ENCODE results near the gene ZNF117. TPM values are rescaled to one million over a fixed set of nuclear protein-coding genes. Genes with fewer than 3 reads are reported as not detected.

Gene ZNF117
- total RNA-seq (2012; rRNA removed), result 2.9 and 4.4 TPM in 2 replicates
- 2.5 and 4.0 TPM in 2 replicates for polyA plus RNA-seq (2012; rRNA removed)
- 0.11 TPM in 2 replicates for polyA plus RNA-seq (2012; cell fraction: cytosol; rRNA removed)
- polyA plus RNA-seq (2012; cell fraction: nucleus; rRNA removed; ENCODE audit: low replicate concordance), result 1.4 and 26.9 TPM in 2 replicates
- Bru-seq, nascent RNA, result percentile 75 among the genes with signal in this experiment
- percentile 84 among the genes with signal in this experiment for BruChase-seq, experiment 1, labeled RNA remaining after a 6-hour chase
- BruChase-seq, experiment 2, labeled RNA remaining after a 2-hour chase, result percentile 88 among the genes with signal in this experiment
- long read RNA-seq, partial matches to known transcripts, result 0 of 5 reads
- long read RNA-seq, other reads (novel, unspliced or antisense), result 5 of 5 reads

DNA sequence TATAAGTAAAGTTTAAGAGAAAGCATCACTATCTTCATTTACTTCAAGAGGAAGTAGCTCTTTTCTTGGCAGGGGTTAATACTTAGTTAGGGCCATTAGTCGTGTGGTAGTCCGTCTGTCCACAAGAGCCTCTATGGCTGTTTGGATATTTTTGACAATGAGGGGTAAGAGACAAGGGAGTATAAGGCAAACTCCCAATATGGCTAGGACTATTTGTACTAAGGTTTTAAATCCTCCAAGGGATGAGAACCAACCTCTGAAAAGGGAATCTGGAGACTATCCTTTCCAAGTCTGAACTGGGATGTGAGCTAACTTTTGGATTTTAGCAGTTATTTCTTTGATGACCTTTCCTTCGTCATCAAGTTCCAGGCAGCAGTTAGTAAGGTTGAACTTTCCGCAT lies at the start of gene ZNF117:
TSS of gene ZNF117 (minus strand) at position 101 of the 400 bp plus-strand sequence.
- in situ Hi-C loops (cut with MboI; ENCODE audit: low sequenced_read_pairs), result no loop called here
- no peak within 1 kb of the TSS for H3K18ac ChIP-seq (ENCODE audit: low read depth, low read length)
- DNase-seq (no peak), ATAC-seq (ENCODE audit: low read depth) (no peak)
- H2BK15ac ChIP-seq (ENCODE audit: low read depth, low read length), result no peak within 1 kb of the TSS
- dilution Hi-C loops (cut with HindIII; ENCODE audit: low sequenced_read_pairs, unreplicated experiment), result no loop called here
- H4K91ac ChIP-seq (ENCODE audit: insufficient read depth, low read depth, low read length), result no peak within 1 kb of the TSS
- BruUV-seq (replicated peaks), result no TSS peak
- peaks cover 17% of the 10 kb centered on the region for H3K36me3 ChIP-seq (ENCODE audit: control insufficient read depth, insufficient read depth, low read length)
- WGBS, 2 experiments (ENCODE audit: extremely low coverage in 2 of 2, insufficient read length in 1 of 2), result no CpG with 5 or more reads among the region's 4 CpGs
- no peak within 1 kb of the TSS for H3K4me3 ChIP-seq (ENCODE audit: insufficient read depth, low read depth, low read length)
- no peak within 1 kb of the TSS for H4K5ac ChIP-seq (ENCODE audit: low read depth, low read length)
- POLR2A ChIA-PET (ENCODE audit: unreplicated experiment), result no interaction called here
- H3K14ac ChIP-seq (replicated peaks; ENCODE audit: low read depth, low read length), result no peak within 1 kb of the TSS
- no peaks in the 10 kb centered on the region for H3K4me1 ChIP-seq (ENCODE audit: control insufficient read depth, insufficient read depth, low read length)
- TF ChIP-seq SMC3 (IDR thresholded peaks at IDR 0.05; ENCODE audit: low read depth, low read length) (no peak), MXI1 (IDR thresholded peaks at IDR 0.05; ENCODE audit: borderline replicate concordance, low read depth, low read length) (no peak), RCOR1 (IDR thresholded peaks at IDR 0.05; ENCODE audit: insufficient replicate concordance, low read length) (no peak), RFX5 (IDR thresholded peaks at IDR 0.05; ENCODE audit: low read depth, low read length) (no peak), MAFK (IDR thresholded peaks at IDR 0.05; ENCODE audit: low read depth, low read length) (no peak), RAD21 (IDR thresholded peaks at IDR 0.05; ENCODE audit: low read length) (no peak), FOS (IDR thresholded peaks at IDR 0.05; ENCODE audit: low read depth, low read length) (no peak), BHLHE40 (IDR thresholded peaks at IDR 0.05; ENCODE audit: low read depth, low read length) (no peak), POLR2A (IDR thresholded peaks at IDR 0.05; ENCODE audit: low read depth, low read length) (no peak), NFE2L2 (IDR thresholded peaks at IDR 0.05; ENCODE audit: low read depth, low read length) (no peak), CHD1 (IDR thresholded peaks at IDR 0.05; ENCODE audit: low read depth, low read length) (no peak), CEBPB (IDR thresholded peaks at IDR 0.05; ENCODE audit: low read depth, low read length) (no peak), MAZ (IDR thresholded peaks at IDR 0.05; ENCODE audit: borderline replicate concordance, low read depth, low read length) (no peak)
- TF ChIP-seq, protein P1, sequence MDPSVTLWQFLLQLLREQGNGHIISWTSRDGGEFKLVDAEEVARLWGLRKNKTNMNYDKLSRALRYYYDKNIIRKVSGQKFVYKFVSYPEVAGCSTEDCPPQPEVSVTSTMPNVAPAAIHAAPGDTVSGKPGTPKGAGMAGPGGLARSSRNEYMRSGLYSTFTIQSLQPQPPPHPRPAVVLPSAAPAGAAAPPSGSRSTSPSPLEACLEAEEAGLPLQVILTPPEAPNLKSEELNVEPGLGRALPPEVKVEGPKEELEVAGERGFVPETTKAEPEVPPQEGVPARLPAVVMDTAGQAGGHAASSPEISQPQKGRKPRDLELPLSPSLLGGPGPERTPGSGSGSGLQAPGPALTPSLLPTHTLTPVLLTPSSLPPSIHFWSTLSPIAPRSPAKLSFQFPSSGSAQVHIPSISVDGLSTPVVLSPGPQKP (IDR thresholded peaks at IDR 0.05; ENCODE audit: borderline replicate concordance, low read depth, low read length), result no peak
- TF ChIP-seq, protein P2, sequence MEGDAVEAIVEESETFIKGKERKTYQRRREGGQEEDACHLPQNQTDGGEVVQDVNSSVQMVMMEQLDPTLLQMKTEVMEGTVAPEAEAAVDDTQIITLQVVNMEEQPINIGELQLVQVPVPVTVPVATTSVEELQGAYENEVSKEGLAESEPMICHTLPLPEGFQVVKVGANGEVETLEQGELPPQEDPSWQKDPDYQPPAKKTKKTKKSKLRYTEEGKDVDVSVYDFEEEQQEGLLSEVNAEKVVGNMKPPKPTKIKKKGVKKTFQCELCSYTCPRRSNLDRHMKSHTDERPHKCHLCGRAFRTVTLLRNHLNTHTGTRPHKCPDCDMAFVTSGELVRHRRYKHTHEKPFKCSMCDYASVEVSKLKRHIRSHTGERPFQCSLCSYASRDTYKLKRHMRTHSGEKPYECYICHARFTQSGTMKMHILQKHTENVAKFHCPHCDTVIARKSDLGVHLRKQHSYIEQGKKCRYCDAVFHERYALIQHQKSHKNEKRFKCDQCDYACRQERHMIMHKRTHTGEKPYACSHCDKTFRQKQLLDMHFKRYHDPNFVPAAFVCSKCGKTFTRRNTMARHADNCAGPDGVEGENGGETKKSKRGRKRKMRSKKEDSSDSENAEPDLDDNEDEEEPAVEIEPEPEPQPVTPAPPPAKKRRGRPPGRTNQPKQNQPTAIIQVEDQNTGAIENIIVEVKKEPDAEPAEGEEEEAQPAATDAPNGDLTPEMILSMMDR (conservative IDR thresholded peaks at IDR 0.05; ENCODE audit: low read depth, low read length), result no peak
- TF ChIP-seq, protein P3, sequence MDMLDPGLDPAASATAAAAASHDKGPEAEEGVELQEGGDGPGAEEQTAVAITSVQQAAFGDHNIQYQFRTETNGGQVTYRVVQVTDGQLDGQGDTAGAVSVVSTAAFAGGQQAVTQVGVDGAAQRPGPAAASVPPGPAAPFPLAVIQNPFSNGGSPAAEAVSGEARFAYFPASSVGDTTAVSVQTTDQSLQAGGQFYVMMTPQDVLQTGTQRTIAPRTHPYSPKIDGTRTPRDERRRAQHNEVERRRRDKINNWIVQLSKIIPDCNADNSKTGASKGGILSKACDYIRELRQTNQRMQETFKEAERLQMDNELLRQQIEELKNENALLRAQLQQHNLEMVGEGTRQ (IDR thresholded peaks at IDR 0.05; ENCODE audit: low read depth, low read length), result no peak
- no peak within 1 kb of the TSS for H3K23ac ChIP-seq (ENCODE audit: low read depth, low read length)
- H2AK9ac ChIP-seq (replicated peaks; ENCODE audit: low read depth, low read length, poor library complexity), result no peak within 1 kb of the TSS
- no peak within 1 kb of the TSS for H3K4ac ChIP-seq (ENCODE audit: low read depth, low read length)
- H3K4me2 ChIP-seq (ENCODE audit: low read depth, low read length), result no peak within 1 kb of the TSS
- H3K27ac ChIP-seq (ENCODE audit: insufficient read depth, low read length), result no peak within 1 kb of the TSS
- no peak within 1 kb of the TSS for H2BK120ac ChIP-seq (ENCODE audit: low read depth, low read length)
- H4K8ac ChIP-seq (ENCODE audit: low read depth in 2 of 2, low read length in 2 of 2), result no peak within 1 kb of the TSS
- H4K20me1 ChIP-seq (ENCODE audit: insufficient read depth, low read length), result no peaks in the 10 kb centered on the region
- no peaks in the 10 kb centered on the region for H3K79me1 ChIP-seq (ENCODE audit: low read depth in 1 of 2, low read length in 2 of 2)
- no peak within 1 kb of the TSS for H2AK5ac ChIP-seq (ENCODE audit: low read depth, low read length)
- no peak within 1 kb of the TSS for H2BK20ac ChIP-seq (ENCODE audit: low read depth, low read length)
- H3K9ac ChIP-seq (ENCODE audit: low read depth, low read length), result no peak within 1 kb of the TSS
- H3K56ac ChIP-seq (ENCODE audit: extremely low read depth, insufficient read depth, low read length), result no peak within 1 kb of the TSS
- H3K9me1 ChIP-seq (ENCODE audit: insufficient read depth, low read length), result no peaks in the 10 kb centered on the region
- H3K27me3 ChIP-seq (ENCODE audit: control insufficient read depth, insufficient read depth, low read length), result no peaks in the 10 kb centered on the region
- H2AFZ ChIP-seq (replicated peaks; ENCODE audit: low read length, poor library complexity), result no peak within 1 kb of the TSS
- H2BK5ac ChIP-seq (ENCODE audit: low read depth, low read length, poor library complexity, severe bottlenecking), result no peak within 1 kb of the TSS
- peaks cover 48% of the 10 kb centered on the region for H3K9me3 ChIP-seq (ENCODE audit: control insufficient read depth, insufficient read depth, low read length)
- CTCF ChIA-PET, result no interaction called here
- intact Hi-C loops (cut with micrococcal nuclease), result no loop called here

All from IMR-90 (cell line).